Renal pelvis (tissue), 12 donors: ENCODE results near the gene TNFSF18. TPM values are rescaled to one million over a fixed set of nuclear protein-coding genes. Genes with fewer than 3 reads are reported as not detected.
"Not testable (repeated sequence)": the region's sequence is repeated elsewhere in the genome, so short reads cannot be mapped to it uniquely, and the experiment has no call there.

Experiments used
- DNase-seq: peaks from one replicate; pipeline ENCODE4 v3.0.0-alpha.2; 2013
- long read RNA-seq, 16 experiments: transcript quantifications; one replicate each; lab custom pipeline, GENCODE V29; 2026
- polyA plus RNA-seq, 3 donors: library from polyadenylated mRNA; unstranded; fragments of 120-200 nt; gene quantifications; one replicate each; pipeline ENCODE4 v1.2.1, GENCODE V29; 2013; ENCODE audit not compliant: insufficient read length in 3 of 3

Gene TNFSF18
- polyA plus RNA-seq: under 1 TPM in 2 of 3 donors, not detected in 1; 0.10 to 0.11 TPM
- long read RNA-seq, donor 1: 0 reads
- long read RNA-seq, donor 2: 0 reads
- long read RNA-seq, donor 3: 0 reads
- long read RNA-seq, donor 4: 0 reads
- long read RNA-seq, donor 5: 0 reads
- long read RNA-seq, donor 6: 0 reads
- long read RNA-seq, donor 7: 0 reads
- long read RNA-seq, donor 8: 0 reads
- long read RNA-seq, donor 9: 0 reads
- long read RNA-seq, donor 10: 0 reads
- long read RNA-seq, donor 11: 0 reads
- long read RNA-seq, donor 12: 0 reads
- long read RNA-seq, donor 13: 0 reads
- long read RNA-seq, donor 14: 0 reads
- long read RNA-seq, donor 15: 0 reads
- long read RNA-seq, donor 16: 0 reads

- peak; percentile 60 for DNase-seq
Measured at GRCh38 chr1:173050865-173051264, at the start of gene TNFSF18. TNFSF18 (minus strand) TSS chr1:173050941; CDS start chr1:173050896, 45 bp downstream.

GRCh38 chr1:173099166-173099565 lies 48.4 kb upstream of the TNFSF18 start:
- DNase-seq: no peak

DNA sequence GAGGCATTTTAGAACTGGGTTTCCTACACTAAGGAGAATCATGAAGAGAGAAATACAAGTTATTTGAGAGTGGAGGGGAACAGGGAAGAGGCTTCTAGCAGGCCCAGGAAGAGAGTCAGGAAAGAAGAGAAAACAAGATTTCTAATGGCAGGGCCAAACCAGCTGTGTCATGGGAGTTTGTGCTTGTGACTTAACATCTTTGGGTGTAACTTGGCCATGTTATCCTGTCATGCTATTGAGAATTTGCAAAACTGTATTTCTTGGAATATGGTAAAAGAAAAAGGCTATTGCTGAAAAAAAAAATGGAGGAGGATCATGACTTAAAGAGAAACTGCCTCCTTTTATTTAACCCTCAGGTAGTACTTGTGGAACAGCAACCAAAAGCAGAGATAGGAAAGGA lies 47.4 kb upstream of the TNFSF18 start:
- DNase-seq: no peak

- DNase-seq: no peak
Measured at GRCh38 chr1:173097001-173097400, 46.3 kb upstream of the TNFSF18 start.

GRCh38 chr1:173095632-173096031 lies 44.9 kb upstream of the TNFSF18 start:
- no peak for DNase-seq

- no peak for DNase-seq
Measured at GRCh38 chr1:173094541-173094940, 43.8 kb upstream of the TNFSF18 start.

DNA sequence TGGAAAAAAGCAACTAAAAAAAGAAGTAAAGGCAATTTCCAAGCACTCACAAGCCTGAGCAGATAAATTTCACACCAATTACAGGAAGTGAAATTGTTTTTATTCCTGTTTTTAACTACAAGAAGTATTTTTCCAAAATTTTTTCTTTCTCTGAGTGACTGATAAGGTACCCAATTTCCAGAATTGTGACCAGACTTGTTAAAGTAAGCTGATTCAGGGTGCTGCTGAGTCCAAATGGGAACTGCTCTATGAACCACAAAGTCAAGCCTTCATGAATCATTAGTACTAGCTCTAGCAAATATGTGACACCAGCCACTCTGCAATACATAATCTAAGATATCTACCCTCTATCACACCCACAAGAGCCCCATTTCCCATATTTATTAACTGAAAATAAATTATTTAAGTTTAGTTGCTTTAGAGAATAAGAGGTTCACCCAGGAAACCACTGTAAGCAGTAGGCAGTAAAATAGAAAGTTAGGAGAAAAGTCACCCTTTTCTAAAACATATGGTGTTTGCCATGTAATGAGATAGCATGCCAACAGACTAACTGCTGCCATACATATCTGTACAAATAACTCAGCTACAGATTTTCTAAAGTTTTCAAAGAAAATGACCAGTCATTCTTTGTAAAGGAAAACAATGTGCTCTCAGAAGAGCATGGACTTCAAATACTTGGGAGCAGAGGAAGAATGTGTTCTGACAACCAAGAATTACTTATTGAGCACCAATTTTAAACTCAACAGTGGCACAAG lies 43.1 kb upstream of the TNFSF18 start:
- DNase-seq: no peak

- DNase-seq: no peak
Measured at GRCh38 chr1:173084292-173084691, 33.6 kb upstream of the TNFSF18 start.

DNA sequence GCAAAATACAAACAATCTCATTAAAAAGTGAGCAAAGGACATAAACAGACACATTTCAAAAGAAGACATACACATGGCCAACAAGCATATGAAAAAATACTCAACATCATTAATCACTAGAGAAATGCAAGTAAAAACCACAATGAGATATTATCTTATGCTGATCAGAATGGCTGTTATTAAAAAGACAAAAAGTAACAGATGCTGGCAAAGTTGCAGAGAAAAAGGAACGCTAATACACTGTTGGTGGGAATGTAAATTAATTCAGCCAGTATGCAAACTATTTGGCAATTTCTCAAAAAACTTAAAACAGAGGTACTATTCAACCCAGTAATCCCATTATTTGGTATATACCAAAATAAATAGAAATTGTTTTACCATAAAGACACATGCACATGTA lies 32.2 kb upstream of the TNFSF18 start:
- DNase-seq: no peak

DNA sequence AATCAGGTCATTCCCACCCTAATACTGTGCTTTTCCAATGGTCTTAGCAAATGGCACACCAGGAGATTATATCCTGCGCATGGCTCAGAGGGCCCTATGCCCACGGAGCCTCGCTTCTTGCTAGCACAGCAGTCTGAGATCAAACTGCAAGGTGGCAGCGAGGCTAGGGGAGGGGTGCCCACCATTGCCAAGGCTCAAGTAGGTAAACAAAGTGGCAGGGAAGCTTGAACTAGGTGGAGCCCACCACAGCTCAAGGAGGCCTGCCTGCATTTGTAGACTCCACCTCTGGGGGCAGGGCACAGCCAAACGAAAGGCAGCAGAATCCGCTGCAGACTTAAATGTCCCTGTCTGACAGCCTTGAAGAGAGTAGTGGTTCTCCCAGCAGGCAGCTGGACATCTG lies 23.5 kb upstream of the TNFSF18 start:
- not testable (repeated sequence) for DNase-seq

- DNase-seq: no peak
Measured at GRCh38 chr1:173064011-173064410, 13.3 kb upstream of the TNFSF18 start.

GRCh38 chr1:173063171-173063570 lies 12.4 kb upstream of the TNFSF18 start:
- no peak for DNase-seq

DNA sequence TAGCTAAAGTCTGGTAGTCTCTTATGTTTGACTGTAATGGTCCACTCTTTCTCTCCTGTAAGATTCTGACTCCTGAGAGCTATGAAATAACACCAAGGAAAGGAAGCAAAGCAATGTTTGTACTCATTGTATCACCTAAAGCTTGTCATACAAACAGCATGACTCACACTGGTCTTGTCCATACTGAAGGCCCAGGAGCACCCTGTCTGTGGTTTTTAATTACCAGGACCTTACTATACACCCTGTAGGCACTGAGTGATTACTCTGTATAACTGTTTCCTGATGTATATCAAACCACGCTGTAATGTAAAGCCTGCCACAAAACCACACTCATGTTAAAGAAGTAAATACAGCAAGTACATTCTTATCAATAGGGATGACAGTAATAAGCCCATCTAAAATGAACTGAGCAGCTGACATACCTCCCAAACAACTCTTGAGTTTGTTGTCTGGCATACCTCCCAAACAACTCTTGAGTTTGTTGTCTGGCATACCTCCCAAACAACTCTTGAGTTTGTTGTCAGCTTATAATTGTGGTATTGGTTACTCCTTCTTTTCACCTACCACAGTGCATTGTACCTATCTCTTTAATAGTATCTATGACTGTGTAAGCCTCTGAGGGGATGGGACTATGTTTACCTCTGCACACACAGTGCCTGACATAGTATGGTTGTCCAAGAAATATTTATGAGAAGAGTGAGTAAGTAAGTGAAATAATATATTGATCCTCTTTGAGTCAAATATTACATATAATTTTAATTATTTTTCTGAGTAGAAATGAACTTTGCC lies 11.6 kb upstream of the TNFSF18 start:
- no peak for DNase-seq

DNA sequence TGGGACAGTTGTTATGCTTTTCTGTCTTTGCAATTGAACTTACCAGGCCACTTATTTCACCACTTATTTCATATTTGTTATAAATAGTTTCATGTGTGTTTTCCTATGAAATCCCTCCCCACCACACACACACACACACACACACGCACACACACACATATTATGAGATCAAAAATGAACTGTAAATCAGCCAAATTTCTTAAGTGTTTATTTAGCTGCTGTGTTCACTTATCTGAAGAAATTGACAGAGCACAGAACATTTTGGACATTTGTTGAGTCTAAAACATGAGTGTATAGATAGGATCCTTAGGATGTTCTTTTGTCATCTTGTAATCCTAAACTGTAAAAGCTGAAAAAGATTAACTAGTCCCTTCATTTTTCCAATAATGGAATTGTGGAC lies 7.8 kb upstream of the TNFSF18 start:
- no peak for DNase-seq

DNA sequence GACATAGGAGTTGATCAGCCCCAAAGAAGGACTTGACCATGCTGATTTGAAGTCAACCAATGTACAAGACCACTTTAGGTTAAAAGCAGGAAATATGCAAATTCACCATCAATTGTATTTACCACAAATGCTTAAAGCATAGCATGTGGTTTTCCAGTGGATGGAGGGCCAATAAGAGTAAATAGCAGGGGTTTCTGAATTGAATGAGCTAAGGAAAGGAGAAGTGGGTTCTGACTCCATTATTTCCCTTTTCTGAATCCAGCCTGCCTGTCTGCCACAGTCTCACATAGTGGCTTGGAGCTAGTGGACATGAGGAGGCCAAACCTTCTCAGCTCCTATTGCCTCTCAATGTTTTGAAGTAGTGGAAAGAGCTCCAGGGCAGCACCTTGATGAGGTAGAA lies 7.2 kb upstream of the TNFSF18 start:
- DNase-seq: no peak

- no peak for DNase-seq
Measured at GRCh38 chr1:173056365-173056764, 5.6 kb upstream of the TNFSF18 start.

GRCh38 chr1:173052681-173053196 lies 2.0 kb upstream of the TNFSF18 start:
- no peak for DNase-seq

DNA sequence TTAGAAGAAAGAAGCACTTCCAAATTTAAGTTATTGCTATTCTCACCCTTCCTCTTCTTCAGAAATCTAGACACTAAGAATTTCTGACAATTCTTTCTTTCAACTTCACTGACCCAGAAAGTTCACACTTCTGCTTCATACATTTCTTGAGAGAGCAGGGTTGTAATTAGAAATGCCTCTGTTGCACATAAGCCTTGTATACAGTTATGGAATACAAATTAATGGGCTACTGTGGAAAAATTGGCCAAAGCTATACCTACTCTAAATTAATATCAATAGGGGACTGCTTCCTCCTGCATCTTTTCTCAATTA lies 1.5 kb downstream of the TNFSF18 start:
- DNase-seq: no peak

GRCh38 chr1:173048621-173049321 lies 2.0 kb downstream of the TNFSF18 start:
- no peak for DNase-seq

DNA sequence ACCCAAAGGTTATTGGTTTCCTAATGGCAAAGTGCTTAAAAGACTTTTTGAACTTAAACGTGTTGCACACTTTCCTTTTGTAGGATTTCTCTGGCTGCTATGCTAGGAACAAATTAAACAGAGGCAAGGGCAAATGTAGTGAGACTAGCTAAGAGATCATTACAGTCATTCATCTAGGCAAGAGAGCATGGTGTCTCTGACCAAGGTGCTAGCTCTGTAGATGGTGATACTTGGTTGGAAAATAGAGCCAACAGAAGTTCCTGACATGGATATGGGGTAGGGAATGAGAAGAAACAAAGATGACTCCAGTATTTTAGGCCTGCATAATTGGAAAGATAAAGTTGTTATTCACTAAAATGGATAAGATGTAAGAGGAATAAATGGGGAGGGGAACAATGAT lies 6.1 kb downstream of the TNFSF18 start:
- DNase-seq: no peak

GRCh38 chr1:173043253-173043652 lies 7.5 kb downstream of the TNFSF18 start:
- DNase-seq: no peak

DNA sequence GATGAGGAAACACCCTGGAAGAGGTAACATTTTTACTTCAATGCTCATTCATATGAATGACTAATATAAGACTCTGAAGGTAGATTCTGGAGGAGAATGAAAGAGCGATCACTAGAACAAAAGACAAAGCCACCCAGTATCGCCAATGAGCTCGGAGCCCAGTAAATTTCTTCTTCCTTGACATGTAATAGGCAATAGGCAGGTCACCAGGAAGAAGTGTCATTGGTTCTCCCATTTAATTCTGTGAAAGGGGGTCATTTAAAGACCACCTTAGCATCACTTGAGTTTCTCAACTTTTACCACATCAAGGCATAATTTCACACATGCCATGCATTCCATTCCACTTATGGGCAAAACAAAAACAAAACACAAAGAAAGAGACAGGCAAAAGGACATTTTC lies 7.9 kb downstream of the TNFSF18 start:
- no peak for DNase-seq
